OCI-LY7 (cell line): ENCODE results near the gene COL9A3. TPM values are rescaled to one million over a fixed set of nuclear protein-coding genes. Genes with fewer than 3 reads are reported as not detected.

Experiments
- BruUV-seq: library from RNA; stranded (reverse); fragments of 400-500 nt; replicated peaks from 2 replicates; lab custom pipeline; 2021; lab: Mats Ljungman, UMichigan
- CTCF ChIA-PET: fragments of 300-600 bp; sonication (Branson Sonifier 250); formaldehyde crosslinking; loops from one replicate; lab custom pipeline; 2022; ENCODE audit warnings: antibody characterized with exemption; ENCODE audit not compliant: unreplicated experiment; lab: Charles Lee
- POLR2A ChIA-PET: fragments of 300-600 bp; sonication (Branson Sonifier 250); formaldehyde crosslinking; loops from one replicate; lab custom pipeline; 2022; ENCODE audit warnings: antibody characterized with exemption; lab: Charles Lee
- DNase-seq: peaks from one replicate; pipeline ENCODE4 v3.0.0-alpha.2; 2015; ENCODE audit warnings: low spot score
- H2AFZ ChIP-seq: fragments of 200-600 bp; sonication (generic), shearing (Covaris generic); 2 replicates; pipeline ENCODE4 v1.6.1; 2014; ENCODE audit warnings: mild to moderate bottlenecking, antibody characterized with exemption, low read length, moderate library complexity
- H3K27ac ChIP-seq: fragments of 200-600 bp; sonication (generic); 2 replicates; pipeline ENCODE4 v1.5.1; 2014; ENCODE audit warnings: mixed run types, low read depth, mild to moderate bottlenecking, moderate library complexity, low read length, inconsistent platforms; ENCODE audit not compliant: poor library complexity, severe bottlenecking
- H3K36me3 ChIP-seq: fragments of 200-600 bp; sonication (generic); 2 replicates; pipeline ENCODE4 v1.6.1; 2014; ENCODE audit warnings: mild to moderate bottlenecking, antibody characterized with exemption, low read length, moderate library complexity, mixed read lengths; ENCODE audit not compliant: insufficient read depth
- H3K4me1 ChIP-seq: fragments of 200-600 bp; sonication (generic); 2 replicates; pipeline ENCODE4 v1.5.1; 2014; ENCODE audit warnings: mild to moderate bottlenecking, low read length; ENCODE audit not compliant: insufficient read depth, poor library complexity, severe bottlenecking
- H3K4me2 ChIP-seq: fragments of 200-600 bp; sonication (generic); 2 replicates; pipeline ENCODE4 v1.6.1; 2014; ENCODE audit warnings: mild to moderate bottlenecking, low read length
- H3K4me3 ChIP-seq: fragments of 200-600 bp; sonication (generic); 2 replicates; pipeline ENCODE4 v1.5.1; 2014; ENCODE audit warnings: mild to moderate bottlenecking, low read depth, low read length; ENCODE audit not compliant: poor library complexity, severe bottlenecking
- H3K79me2 ChIP-seq: fragments of 200-600 bp; sonication (generic); 2 replicates; pipeline ENCODE4 v1.6.1; 2016; ENCODE audit warnings: low read depth, mild to moderate bottlenecking, low read length, moderate library complexity, mixed read lengths; ENCODE audit not compliant: insufficient read depth
- H3K9me2 ChIP-seq: fragments of 200-600 bp; sonication (generic); 2 replicates; pipeline ENCODE4 v1.6.1; 2016; ENCODE audit warnings: mild to moderate bottlenecking, low read length, mixed read lengths; ENCODE audit not compliant: insufficient read depth
- H3K9me3 ChIP-seq: fragments of 200-600 bp; sonication (generic); 2 replicates; pipeline ENCODE4 v1.6.1; 2014; ENCODE audit warnings: mild to moderate bottlenecking, mixed run types, low read length, mixed read lengths
- H4K20me1 ChIP-seq: fragments of 200-600 bp; sonication (generic); 2 replicates; pipeline ENCODE4 v1.6.1; 2014; ENCODE audit warnings: mild to moderate bottlenecking, antibody characterized with exemption, low read length, moderate library complexity, mixed read lengths; ENCODE audit not compliant: insufficient read depth
- EZH2phosphoT487 ChIP-seq: fragments of 200-600 bp; sonication (generic); IDR thresholded peaks from 2 replicates; pipeline ENCODE4 v1.6.1; 2018; ENCODE audit warnings: low read depth, borderline replicate concordance, mild to moderate bottlenecking, mixed run types, antibody characterized with exemption, low read length, moderate library complexity, mixed read lengths
- intact Hi-C: fragments of 100-400 bp; cut with micrococcal nuclease; formaldehyde crosslinking; loops from one replicate; pipeline ENCODE4 v1.10.0; 2022; ENCODE audit not compliant: unreplicated experiment
- total RNA-seq, 2 experiments: library from RNA; depleted of rRNA in 1 of 2; stranded (reverse); fragments of >200 nt in 1 of 2; shearing (Covaris generic) in 1 of 2; gene quantifications; 2 replicates each; pipeline ENCODE4 v1.2.3, GENCODE V29; 2014 to 2022
- TF ChIP-seq, protein P1 (sequence below): fragments of 200-600 bp; sonication (generic); conservative IDR thresholded peaks from 2 replicates; pipeline ENCODE4 v1.5.1; 2014; ENCODE audit warnings: mild to moderate bottlenecking, antibody characterized with exemption, low read length, moderate library complexity, mixed read lengths

COL9A3 gene
- total RNA-seq, 2 experiments from 2014 or later = 1.7 to 5.2 TPM

GRCh38 chr20:62778601-62779416 is 38.0 kb upstream of the COL9A3 start:
- Histone ChIP-seq H3K4me2 (no peak overlapping the region), H3K9me3 (no peaks in the 10 kb centered on the region), H3K4me1 (peaks cover 28% of the 10 kb centered on the region), H3K36me3 (no peaks in the 10 kb centered on the region), H3K4me3 (no peak overlapping the region), H3K9me2 (no peaks in the 10 kb centered on the region), H4K20me1 (no peaks in the 10 kb centered on the region), H2AFZ (no peak overlapping the region), H3K27ac (no peak overlapping the region), H3K79me2 (no peaks in the 10 kb centered on the region)
- DNase-seq = no peak
- intact Hi-C loops = no loop called here
- no TSS peak for BruUV-seq
- TF ChIP-seq, protein P1, sequence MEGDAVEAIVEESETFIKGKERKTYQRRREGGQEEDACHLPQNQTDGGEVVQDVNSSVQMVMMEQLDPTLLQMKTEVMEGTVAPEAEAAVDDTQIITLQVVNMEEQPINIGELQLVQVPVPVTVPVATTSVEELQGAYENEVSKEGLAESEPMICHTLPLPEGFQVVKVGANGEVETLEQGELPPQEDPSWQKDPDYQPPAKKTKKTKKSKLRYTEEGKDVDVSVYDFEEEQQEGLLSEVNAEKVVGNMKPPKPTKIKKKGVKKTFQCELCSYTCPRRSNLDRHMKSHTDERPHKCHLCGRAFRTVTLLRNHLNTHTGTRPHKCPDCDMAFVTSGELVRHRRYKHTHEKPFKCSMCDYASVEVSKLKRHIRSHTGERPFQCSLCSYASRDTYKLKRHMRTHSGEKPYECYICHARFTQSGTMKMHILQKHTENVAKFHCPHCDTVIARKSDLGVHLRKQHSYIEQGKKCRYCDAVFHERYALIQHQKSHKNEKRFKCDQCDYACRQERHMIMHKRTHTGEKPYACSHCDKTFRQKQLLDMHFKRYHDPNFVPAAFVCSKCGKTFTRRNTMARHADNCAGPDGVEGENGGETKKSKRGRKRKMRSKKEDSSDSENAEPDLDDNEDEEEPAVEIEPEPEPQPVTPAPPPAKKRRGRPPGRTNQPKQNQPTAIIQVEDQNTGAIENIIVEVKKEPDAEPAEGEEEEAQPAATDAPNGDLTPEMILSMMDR = no peak
- TF ChIP-seq EZH2phosphoT487 = no peak
- ChIA-PET CTCF (no interaction called here), POLR2A (interaction anchor here (0.6 kb wide), 1 partner anchor 135 kb away, joined by 3 read pairs; no protein-coding TSS in a partner anchor)

GRCh38 chr20:62779417-62779685 is 37.5 kb upstream of the COL9A3 start:
- H3K4me2 ChIP-seq = no peak overlapping the region
- DNase-seq = no peak
- H3K9me2 ChIP-seq = no peaks in the 10 kb centered on the region
- no TSS peak for BruUV-seq
- H2AFZ ChIP-seq = no peak overlapping the region
- H4K20me1 ChIP-seq = no peaks in the 10 kb centered on the region
- H3K36me3 ChIP-seq = no peaks in the 10 kb centered on the region
- peaks cover 28% of the 10 kb centered on the region for H3K4me1 ChIP-seq
- H3K27ac ChIP-seq = no peak overlapping the region
- H3K79me2 ChIP-seq = no peaks in the 10 kb centered on the region
- CTCF ChIA-PET = no interaction called here
- H3K4me3 ChIP-seq = no peak overlapping the region
- POLR2A ChIA-PET = interaction anchor here (0.6 to 0.8 kb wide), 2 partner anchors 136 to 155 kb away, joined by 3 read pairs; no protein-coding TSS in a partner anchor
- no peaks in the 10 kb centered on the region for H3K9me3 ChIP-seq
- intact Hi-C loops = no loop called here
- TF ChIP-seq, protein P1 = no peak
- no peak for TF ChIP-seq EZH2phosphoT487

DNA sequence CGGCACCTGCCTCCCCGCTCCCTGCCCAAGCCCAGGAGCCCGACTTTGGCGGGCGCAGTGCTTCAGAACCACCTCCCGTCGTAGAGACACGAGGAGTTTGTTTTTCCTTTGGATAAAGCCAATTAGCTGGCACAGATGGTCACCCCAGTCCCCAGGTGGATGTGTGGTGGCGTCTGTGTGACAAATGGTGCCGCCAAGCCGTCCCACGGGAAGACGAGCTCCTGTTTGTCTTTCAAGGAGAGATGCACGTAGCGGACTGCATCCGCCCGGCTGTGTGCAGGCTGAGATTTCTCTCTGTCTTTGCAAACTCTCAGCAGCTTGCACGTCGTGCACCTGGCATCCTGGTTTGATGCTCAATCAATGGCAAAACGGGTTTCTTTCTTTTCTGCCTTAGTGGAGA is 36.6 kb upstream of the COL9A3 start:
- ChIA-PET CTCF (interaction anchor here (0.6 kb wide), 1 partner anchor 9 kb away, joined by 4 read pairs; no protein-coding TSS in a partner anchor), POLR2A (interaction anchor here (0.8 kb wide), 1 partner anchor 156 kb away, joined by 3 read pairs; no protein-coding TSS in a partner anchor)
- no peaks in the 10 kb centered on the region for H3K79me2 ChIP-seq
- no peak for TF ChIP-seq EZH2phosphoT487
- TF ChIP-seq, protein P1 = no peak
- intact Hi-C loops = no loop called here
- H3K9me2 ChIP-seq = no peaks in the 10 kb centered on the region
- BruUV-seq = no TSS peak
- no peak overlapping the region for H2AFZ ChIP-seq
- no peak for DNase-seq
- peaks cover 20% of the 10 kb centered on the region for H3K4me1 ChIP-seq
- no peaks in the 10 kb centered on the region for H4K20me1 ChIP-seq
- H3K4me2 ChIP-seq = no peak overlapping the region
- no peak overlapping the region for H3K27ac ChIP-seq
- no peaks in the 10 kb centered on the region for H3K9me3 ChIP-seq
- no peak overlapping the region for H3K4me3 ChIP-seq
- H3K36me3 ChIP-seq = no peaks in the 10 kb centered on the region
